IPS-20b (cell line): ENCODE data around the gene MUC5B.
"Not testable (repeated sequence)": the region's sequence is repeated elsewhere in the genome, so short reads cannot be mapped to it uniquely, and the experiment has no call there.

Source experiments
- H3K27ac ChIP-seq: one replicate; pipeline ENCODE4 v1.5.1; 2013; ENCODE audit warnings: low read length
- H3K27me3 ChIP-seq: 2 replicates; pipeline ENCODE4 v1.6.1; 2013; ENCODE audit warnings: mild to moderate bottlenecking, low read length, inconsistent platforms; ENCODE audit not compliant: insufficient read depth
- H3K36me3 ChIP-seq: 2 replicates; pipeline ENCODE4 v1.6.1; 2013; ENCODE audit warnings: low read depth, mild to moderate bottlenecking, inconsistent platforms, low read length, moderate library complexity; ENCODE audit not compliant: insufficient read depth
- H3K4me1 ChIP-seq: 2 replicates; pipeline ENCODE4 v1.6.1; 2013; ENCODE audit warnings: mild to moderate bottlenecking, control low read depth, inconsistent platforms, low read length, moderate library complexity; ENCODE audit not compliant: insufficient read depth
- H3K4me3 ChIP-seq: 2 replicates; pipeline ENCODE4 v1.5.1; 2013; ENCODE audit warnings: mild to moderate bottlenecking, low read length, inconsistent platforms
- H3K9ac ChIP-seq: 2 replicates; pipeline ENCODE4 v1.6.1; 2013; ENCODE audit warnings: low read depth, mild to moderate bottlenecking, inconsistent platforms, low read length, moderate library complexity
- H3K9me3 ChIP-seq: 2 replicates; pipeline ENCODE4 v1.6.1; 2013; ENCODE audit warnings: mild to moderate bottlenecking, low read depth, low read length, inconsistent platforms; ENCODE audit not compliant: insufficient read depth

Gene MUC5B

GRCh38 chr11:1242289-1242688, 19.4 kb downstream of the MUC5B start:
- no peak overlapping the region for H3K9ac ChIP-seq
- peaks cover 3% of the 10 kb centered on the region; the same call in 1 of the 2 replicates for H3K9me3 ChIP-seq

GRCh38 chr11:1242751-1243150, 19.9 kb downstream of the MUC5B start:
- not testable (repeated sequence) for H3K4me1 ChIP-seq, H3K9me3 ChIP-seq, H3K36me3 ChIP-seq, H3K4me3 ChIP-seq, H3K27ac ChIP-seq, H3K27me3 ChIP-seq, H3K9ac ChIP-seq

More at GRCh38 chr11:1242289-1242688, 19.4 kb downstream of the MUC5B start:
- Histone ChIP-seq H3K4me1 (no peaks in the 10 kb centered on the region), H3K27ac (no peak overlapping the region), H3K27me3 (no peaks in the 10 kb centered on the region), H3K36me3 (no peaks in the 10 kb centered on the region), H3K4me3 (no peak overlapping the region)

GRCh38 chr11:1243521-1243920, 20.7 kb downstream of the MUC5B start:
- not testable (repeated sequence) for H3K27ac ChIP-seq, H3K9ac ChIP-seq, H3K9me3 ChIP-seq, H3K4me3 ChIP-seq, H3K27me3 ChIP-seq, H3K4me1 ChIP-seq, H3K36me3 ChIP-seq

GRCh38 chr11:1244557-1244956, 21.7 kb downstream of the MUC5B start:
- not testable (repeated sequence) for H3K9me3 ChIP-seq, H3K27ac ChIP-seq, H3K27me3 ChIP-seq, H3K36me3 ChIP-seq, H3K4me1 ChIP-seq, H3K4me3 ChIP-seq, H3K9ac ChIP-seq

GRCh38 chr11:1245717-1246116, 22.9 kb downstream of the MUC5B start:
- H3K4me1 ChIP-seq, H3K36me3 ChIP-seq, H3K27me3 ChIP-seq, H3K4me3 ChIP-seq, H3K9me3 ChIP-seq, H3K27ac ChIP-seq, H3K9ac ChIP-seq: not testable (repeated sequence)

- H3K4me3 ChIP-seq, H3K9me3 ChIP-seq, H3K9ac ChIP-seq, H3K4me1 ChIP-seq, H3K27ac ChIP-seq, H3K27me3 ChIP-seq, H3K36me3 ChIP-seq: not testable (repeated sequence)
These were observed 23.4 kb downstream of the MUC5B start for GRCh38 chr11:1246301-1246700.

GRCh38 chr11:1247026-1247425, 24.2 kb downstream of the MUC5B start:
- not testable (repeated sequence) for H3K4me1 ChIP-seq, H3K4me3 ChIP-seq, H3K27me3 ChIP-seq, H3K27ac ChIP-seq, H3K9ac ChIP-seq, H3K36me3 ChIP-seq
- H3K9me3 ChIP-seq = peaks cover 17% of the 10 kb centered on the region

- H3K4me3 ChIP-seq, H3K9ac ChIP-seq, H3K36me3 ChIP-seq, H3K27me3 ChIP-seq, H3K27ac ChIP-seq, H3K4me1 ChIP-seq: not testable (repeated sequence)
- H3K9me3 ChIP-seq = peaks cover 18% of the 10 kb centered on the region
These were observed 26.1 kb downstream of the MUC5B start for GRCh38 chr11:1248951-1249350.

GRCh38 chr11:1250411-1250810, 27.5 kb downstream of the MUC5B start:
- H3K27ac ChIP-seq, H3K4me3 ChIP-seq, H3K4me1 ChIP-seq, H3K36me3 ChIP-seq, H3K9ac ChIP-seq, H3K27me3 ChIP-seq: not testable (repeated sequence)
- peaks cover 18% of the 10 kb centered on the region for H3K9me3 ChIP-seq

GRCh38 chr11:1251236-1251770, 28.4 kb downstream of the MUC5B start:
- peaks cover 17% of the 10 kb centered on the region for H3K9me3 ChIP-seq
- no peaks in the 10 kb centered on the region for H3K27me3 ChIP-seq
- H3K4me1 ChIP-seq = no peaks in the 10 kb centered on the region
- no peak overlapping the region for H3K9ac ChIP-seq
- no peak overlapping the region for H3K27ac ChIP-seq
- no peaks in the 10 kb centered on the region for H3K36me3 ChIP-seq
- H3K4me3 ChIP-seq = no peak overlapping the region

GRCh38 chr11:1252371-1253102, 29.7 kb downstream of the MUC5B start:
- Histone ChIP-seq H3K9me3 (peaks cover 15% of the 10 kb centered on the region), H3K4me1 (no peaks in the 10 kb centered on the region), H3K27me3 (no peaks in the 10 kb centered on the region), H3K27ac (no peak overlapping the region), H3K9ac (no peak overlapping the region), H3K4me3 (no peak overlapping the region), H3K36me3 (no peaks in the 10 kb centered on the region)

GRCh38 chr11:1253103-1253485, 30.2 kb downstream of the MUC5B start:
- H3K4me3 ChIP-seq = no peak overlapping the region
- peaks cover 15% of the 10 kb centered on the region for H3K9me3 ChIP-seq
- H3K27ac ChIP-seq = no peak overlapping the region
- no peak overlapping the region for H3K9ac ChIP-seq
- H3K27me3 ChIP-seq = no peaks in the 10 kb centered on the region
- no peaks in the 10 kb centered on the region for H3K4me1 ChIP-seq
- H3K36me3 ChIP-seq = no peaks in the 10 kb centered on the region
